D341Med (cell line): Measurements from ENCODE around the gene MGAT5.

Experiments
- DNase-seq: peaks from one replicate; pipeline ENCODE4 v3.0.0; 2012; ENCODE audit warnings: low spot score

MGAT5 gene

DNA sequence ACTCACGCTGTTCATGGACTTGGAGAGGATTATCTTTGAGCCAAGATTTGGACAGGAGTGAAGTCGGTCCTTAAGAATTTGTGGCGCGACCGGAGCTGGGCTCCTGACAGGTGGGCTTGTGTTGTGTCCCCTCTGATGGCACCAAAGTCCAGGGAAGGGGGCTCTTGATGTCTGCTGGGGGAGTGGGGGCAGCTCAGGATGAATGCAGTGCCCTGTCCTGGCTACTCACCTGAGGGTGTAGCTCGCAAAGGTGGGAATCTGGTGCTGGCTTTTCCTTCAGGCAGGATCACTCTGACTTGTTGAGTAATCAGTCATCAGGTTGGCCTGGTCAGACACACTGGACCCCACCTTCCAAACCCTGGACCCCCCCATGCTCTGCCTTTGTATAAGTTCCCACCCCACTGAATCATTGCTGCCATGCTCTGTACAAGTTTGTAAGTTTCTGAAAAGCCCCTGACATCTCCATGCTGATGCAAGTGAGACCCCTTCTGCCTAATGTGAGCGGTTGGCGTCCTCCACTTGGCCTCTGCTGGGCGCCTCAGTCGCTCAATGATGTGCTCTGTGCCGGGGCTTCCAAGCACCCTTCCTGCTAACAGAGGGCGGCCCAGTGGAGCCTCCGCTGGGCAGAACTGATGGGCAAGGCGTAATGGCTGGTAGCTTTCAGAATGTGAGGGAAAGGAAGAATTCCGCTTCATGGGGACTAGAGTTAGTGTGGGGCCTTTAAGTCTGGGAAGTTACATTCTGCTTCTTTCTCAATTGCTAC is 196.1 kb downstream of the MGAT5 start:
- no peak for DNase-seq

DNA sequence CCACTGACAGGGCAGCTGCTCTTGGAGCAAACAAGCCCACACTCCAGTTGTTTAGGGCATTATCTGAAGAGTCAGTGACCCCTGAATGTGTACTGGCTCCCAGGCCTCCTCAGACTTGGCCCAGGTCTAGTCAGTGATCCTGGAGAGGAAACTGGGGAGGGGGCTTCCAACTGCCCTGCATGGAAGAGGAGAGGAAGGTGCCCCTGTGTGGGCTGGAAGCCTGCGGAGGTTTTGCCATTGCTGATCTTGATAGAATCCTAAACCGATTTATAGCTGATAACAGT is 197.4 kb downstream of the MGAT5 start:
- no peak for DNase-seq

DNA sequence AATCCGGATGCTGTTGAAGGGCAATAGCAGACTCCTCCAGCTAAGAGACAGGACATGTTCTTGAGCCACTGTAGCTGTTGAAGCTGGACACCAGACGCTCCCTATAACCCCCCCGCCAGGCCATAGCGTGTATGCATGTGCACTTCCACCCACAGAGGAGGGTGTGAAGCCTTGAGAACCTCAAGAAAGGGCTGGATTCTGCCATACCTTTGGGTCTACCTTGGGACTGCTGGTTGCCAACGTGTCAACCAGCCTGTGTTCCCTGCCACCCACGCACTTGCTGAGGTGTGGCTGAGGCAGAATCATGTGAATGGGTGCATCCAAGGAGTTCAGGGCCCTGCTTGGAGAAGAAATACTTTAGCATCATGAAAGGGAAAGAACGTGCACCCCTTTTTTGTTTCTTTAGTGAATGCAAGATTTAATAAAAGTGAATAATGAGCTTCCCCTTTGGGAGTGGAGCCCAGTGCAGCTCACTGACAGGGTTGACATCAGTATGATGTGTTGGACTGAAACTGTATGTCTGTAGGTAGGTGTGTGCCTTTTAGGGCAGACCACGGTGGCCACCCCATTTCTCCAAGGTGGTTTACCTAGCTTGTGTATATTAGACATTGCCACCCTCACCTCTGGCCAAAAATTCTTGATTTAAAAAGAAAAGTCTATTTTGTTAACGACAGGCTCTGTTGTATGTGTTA is 198.3 kb downstream of the MGAT5 start:
- no peak for DNase-seq

DNA sequence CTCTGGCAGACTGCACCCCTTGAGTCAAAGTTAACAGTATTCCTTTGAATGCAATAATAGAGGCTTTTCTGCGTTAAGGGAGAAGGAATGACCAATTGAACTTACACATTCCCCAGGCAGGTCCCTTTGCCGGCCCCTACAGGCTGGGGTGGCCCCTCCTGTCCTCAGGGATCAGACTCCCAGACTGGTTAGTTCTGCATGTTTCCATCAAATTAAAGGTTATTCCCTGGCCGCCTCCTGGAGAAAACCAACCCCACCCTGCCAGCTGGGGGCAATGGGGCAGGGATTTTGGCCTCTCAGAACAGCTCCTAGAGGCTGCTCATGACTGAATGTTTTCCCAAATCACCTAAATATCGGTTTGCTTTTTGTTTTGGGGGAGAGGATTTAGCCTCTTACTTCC is 199.6 kb downstream of the MGAT5 start:
- no peak for DNase-seq

DNA sequence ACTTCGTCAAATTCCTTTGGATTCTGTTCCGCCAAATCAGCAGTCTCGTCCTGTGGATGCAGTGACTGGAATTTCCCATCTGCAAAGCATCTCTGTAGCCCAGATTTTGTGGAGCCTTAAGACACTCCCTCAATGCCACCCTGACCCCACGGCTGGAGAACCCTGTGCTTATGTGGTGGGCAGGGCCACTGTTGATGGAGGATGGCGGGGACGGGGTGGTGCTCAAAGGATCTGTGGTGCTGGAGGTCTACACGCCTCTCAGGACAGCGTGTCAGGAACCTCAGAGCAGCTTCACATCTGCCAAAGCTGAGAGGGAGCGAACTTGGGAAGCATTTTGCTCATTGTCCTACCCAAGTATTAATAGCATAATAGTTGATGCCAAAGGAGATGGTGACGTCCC is 200.1 kb downstream of the MGAT5 start:
- no peak for DNase-seq

DNA sequence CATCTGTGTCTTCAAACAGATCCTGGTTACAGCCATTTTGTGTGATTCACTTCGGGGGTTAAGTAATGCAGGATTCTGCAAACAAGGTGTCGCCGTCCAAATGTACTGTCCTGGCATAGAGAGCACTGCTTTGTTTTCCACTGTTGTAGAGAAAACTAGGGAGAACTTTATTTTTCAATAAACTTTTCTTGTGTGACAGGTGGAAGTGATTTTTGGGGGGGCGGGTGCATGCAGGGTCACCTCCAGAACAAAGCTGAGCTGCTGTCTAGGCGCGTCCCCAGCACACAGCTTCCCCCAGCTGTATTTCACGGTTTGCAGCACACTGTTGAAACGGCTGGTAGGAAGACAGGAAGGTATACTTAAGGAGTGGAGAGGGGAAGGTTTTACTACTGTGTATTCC is 200.6 kb downstream of the MGAT5 start:
- no peak for DNase-seq

DNA sequence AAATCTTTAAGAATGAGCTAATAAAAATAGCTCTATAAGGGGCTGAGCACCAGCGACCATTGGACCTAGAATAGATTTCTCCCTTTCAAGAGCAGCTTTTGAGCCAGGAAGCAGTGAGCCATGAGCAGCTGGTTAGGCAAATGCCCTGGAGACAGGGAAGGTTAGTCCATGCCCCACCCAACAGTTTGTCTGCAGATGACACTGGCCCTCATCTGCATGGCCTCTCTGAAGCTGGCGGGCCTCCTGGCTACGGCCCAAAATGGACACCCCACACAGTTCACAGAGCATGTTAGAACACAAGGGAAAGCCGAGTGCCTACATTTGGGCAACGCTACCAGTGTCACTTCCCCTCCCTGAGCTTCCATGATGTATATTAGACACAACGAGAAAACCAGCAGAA is 201.1 kb downstream of the MGAT5 start:
- no peak for DNase-seq

DNA sequence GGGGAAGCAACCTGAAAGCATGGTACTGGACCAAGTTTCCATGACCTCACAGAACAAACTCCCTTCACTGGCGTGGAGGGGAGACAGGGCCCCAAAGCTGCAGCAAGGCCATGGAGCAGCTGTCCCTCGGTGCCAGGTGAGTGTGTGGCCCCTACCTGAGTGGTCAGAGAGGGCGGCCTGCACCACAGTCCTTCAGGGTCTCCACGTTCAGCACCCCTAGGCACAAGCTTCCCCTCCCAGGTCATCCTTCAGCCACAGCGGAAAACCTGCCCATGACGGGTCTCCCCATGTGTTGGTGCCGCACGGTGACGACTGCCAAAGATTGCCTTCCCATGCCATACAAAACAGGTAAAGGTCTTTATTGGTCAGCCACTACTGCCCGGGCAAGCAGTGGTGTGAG is 201.6 kb downstream of the MGAT5 start:
- no peak for DNase-seq

DNA sequence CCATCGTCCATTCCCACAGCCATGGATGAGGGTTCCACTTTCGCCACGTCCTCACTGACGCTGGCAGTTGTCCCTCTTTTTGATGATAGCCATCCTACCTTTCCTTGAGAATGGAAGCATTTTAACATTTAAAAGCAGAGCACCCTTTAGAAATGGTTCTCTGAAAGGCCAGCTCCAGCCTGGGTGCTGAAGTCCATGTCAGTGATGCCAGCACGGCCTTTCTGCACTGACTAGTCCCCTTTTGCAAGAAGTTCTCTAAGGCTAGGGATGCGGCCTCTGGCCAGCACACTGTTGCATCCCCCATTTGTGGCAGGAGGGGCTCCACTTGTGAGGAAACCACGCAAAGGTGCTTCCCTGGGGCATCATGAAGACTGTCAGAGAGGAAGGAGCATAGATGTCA is 203.5 kb downstream of the MGAT5 start:
- DNase-seq, result no peak

DNA sequence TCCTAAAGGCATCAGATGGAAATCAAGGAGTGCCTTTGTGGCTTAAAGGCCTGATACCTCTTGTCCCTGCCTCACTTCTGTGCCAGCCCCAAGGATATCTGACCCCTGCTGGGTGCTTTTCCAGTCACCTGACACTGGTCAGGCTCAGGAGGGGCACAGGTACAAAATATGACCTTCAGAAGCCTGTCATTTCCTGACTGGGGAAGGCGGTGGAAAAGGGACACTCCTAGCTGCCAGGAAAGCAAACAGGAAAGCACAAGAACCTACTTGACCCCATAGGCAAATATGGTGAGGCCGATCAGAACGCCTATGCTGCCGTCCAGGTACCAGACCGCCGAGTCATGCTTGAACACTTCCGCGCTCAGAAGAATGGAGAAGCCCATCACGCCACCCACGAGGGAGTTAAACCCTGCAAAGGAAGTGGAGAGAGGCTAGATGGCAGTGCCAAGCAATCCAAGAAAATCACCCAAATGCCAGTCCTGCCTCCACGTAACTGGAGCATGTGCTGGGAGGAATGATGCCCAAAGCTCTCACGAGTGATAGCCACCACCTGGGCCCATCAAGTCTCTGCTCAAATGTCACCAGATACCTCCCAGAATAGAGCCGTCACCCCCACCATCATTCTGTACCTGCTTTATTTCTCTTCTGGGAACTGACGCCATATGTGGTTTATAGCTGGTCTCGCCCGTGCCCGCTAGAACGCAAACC is 204.0 kb downstream of the MGAT5 start:
- DNase-seq, result no peak

DNA sequence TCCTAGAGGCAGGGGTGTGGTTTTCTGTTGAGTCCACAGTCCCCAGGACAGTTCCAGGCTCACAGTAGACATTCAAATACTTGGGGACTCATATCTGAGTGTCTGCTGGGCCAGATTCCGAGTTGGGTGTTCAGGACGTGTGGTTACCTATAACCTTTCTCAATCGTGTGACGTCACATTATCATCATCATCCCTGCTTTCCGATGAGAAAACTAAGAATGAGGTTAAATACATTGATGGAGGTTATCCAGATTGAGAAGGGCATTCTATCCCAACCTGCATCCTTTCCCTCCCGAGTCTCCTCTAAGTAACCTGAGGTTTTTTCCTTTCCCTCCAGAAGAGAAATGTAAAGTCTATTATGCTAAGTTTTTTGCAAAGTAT is 204.6 kb downstream of the MGAT5 start:
- DNase-seq, result no peak

DNA sequence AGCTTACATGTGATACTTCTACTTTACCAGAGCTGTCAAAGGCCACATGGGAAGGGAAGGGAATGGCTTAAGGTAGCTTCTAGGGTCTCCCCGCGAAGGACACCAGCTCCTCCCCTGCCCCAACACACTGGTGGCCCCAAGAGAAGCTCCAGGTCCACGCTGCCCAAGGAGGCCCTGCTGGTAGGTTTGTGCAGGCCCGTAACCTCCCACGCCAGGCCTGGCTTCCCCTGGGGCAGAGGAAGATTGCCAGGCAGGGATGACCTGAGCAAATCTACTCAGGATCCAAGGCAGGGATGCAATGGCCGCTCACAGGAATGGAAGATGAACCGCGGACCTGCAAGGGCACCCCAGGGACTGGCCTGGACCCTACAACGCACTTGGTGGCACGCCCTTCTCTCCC is 205.1 kb downstream of the MGAT5 start:
- DNase-seq, result no peak

DNA sequence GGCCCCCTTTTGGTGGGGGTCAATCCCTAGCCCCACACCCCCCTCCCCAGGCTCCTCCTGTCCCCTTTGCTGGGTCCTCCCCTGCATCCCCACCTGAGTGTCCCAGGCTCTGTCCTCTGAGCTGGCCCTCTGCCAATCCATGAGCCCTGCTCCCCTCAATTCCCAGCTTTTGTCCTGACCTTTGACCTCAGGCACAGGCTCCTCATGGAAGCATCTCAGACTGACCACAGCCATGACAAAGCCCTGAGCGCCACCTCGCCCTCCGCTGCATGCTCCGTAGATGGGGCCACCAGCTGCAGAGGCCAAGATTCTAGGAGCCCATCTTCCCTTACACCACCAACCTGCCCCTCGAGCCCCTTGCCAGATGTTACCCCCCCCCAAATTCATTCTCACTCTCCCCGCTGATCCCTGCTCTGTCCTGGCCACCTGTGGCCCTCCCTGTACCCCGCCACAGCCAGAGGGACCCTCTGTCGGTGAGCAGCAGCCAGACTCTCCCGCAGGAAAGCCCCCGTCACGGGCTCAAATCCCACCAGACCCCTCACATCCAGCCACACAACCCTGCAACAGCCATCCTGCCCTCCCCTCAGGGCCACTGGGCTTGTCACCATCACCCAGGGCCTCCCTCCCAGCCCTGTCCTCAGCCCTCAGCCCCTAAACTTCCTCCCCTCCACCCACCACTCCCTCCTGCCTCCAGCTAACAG is 206.0 kb downstream of the MGAT5 start:
- no peak for DNase-seq

DNA sequence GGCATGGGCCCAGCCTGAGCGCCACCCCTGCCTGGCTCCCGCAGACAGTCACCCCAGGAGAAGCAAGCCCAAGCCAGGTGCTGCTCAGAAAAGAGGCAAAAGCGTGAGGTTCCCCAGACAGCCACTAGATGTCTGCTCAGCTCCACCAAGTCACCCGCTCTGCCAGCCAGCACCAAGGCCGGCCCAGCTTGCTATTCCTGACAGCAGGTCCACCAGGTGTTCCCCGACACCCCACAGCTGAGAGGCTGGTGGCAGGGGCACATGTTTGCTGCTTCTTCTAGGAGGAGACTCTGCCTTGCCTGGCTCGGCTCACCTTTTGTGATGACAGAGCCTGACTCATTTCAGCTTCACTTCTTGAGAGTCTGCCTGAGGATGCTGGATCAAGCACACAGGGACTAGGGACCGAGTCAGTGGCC is 206.7 kb downstream of the MGAT5 start:
- peak; percentile 84 for DNase-seq

DNA sequence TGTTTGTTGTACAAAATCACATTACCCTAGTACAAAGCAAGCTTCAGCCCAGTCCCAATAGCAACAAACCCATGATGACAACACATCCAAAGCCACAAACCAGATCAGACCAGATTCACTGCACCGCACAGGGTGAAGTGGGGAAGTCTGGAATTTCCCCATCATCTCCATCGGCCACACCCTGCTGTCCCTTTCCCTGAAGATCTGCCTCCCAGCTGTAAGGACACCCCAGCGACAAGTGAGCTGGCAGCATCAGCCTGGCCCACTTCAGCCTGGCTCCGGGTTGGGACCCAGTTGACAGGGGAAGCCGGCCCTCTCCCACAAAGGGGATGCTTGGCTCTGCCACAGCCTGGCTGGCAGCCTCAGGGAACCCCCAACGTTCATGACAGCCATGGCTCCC is 207.6 kb downstream of the MGAT5 start:
- DNase-seq, result no peak

DNA sequence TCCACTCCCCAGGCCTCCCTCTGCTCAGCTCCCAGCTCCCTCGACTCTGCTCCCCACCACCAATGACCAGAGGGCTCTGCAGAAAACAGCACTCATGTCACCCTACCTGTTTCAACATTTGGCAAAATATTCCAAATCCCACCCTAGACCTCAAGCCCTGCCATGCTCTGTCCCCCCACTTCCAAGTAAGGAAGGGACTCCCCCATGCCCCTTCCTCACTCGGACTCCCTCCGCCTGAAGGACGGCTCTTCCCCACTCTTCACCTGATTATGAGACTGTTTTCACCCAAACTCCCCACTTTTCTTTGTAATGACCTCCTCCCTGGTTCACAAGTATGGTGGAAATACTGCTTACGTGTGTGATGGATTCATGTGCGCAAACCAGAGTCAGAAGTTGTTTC is 208.4 kb downstream of the MGAT5 start:
- DNase-seq, result no peak

DNA sequence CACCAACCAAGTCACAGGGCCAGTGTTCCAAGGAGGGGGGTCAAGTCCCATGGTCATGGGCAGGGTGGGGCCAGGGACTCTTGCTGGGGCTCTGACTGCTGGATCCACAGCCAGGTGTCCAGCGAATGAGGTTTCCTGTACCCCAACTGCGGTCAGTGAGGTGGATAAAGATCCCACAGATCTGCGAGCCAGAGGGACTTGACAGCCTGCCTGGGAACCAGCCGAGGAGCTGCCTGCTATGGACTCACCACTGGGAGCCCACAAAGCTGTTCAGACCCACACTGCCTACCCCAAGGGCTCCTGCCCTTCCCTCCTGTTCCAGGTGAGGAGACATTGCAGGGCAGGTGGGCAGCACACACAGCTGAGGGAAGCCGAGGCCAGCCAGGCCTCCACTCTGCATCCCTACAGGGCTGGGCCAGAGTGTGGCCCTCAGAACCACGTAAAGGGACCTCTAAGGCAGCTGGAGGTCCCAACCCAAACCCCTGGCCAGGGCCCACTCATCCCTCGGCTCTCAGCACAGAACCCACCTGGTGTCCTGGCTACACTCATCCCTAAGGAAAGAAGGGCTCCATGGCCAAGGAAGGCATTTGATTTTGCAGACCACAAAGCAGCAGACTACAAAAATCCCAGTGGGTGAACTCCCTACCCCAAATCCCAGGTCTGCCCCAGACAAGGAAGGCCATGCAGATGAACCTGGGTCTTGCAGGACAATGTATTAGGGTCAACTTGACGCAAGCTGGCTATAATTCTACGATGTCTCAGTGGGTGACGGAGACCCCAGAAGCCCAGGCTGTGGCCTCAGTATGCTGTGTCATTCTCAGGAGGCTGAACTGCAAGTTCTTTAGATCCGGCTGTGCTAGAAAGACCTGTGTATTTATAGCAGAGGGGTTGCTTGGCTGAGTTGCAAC is 209.2 kb downstream of the MGAT5 start:
- no peak for DNase-seq

DNA sequence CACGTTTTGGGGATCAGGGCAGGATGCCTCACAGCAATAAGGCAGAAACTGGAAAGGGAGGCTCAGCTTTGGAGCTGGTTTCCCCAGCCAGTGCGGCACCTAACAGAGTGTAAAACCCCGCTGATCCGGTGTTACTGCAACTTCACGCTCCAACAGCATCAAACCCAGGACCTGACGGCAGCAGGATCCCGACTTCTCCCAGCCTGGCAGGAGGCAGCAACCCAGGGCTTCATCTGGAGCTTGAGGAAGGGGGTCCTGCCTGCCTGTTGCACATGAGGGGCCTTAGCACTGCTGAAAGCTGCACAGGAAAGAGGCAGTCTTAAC is 209.8 kb downstream of the MGAT5 start:
- no peak for DNase-seq

DNA sequence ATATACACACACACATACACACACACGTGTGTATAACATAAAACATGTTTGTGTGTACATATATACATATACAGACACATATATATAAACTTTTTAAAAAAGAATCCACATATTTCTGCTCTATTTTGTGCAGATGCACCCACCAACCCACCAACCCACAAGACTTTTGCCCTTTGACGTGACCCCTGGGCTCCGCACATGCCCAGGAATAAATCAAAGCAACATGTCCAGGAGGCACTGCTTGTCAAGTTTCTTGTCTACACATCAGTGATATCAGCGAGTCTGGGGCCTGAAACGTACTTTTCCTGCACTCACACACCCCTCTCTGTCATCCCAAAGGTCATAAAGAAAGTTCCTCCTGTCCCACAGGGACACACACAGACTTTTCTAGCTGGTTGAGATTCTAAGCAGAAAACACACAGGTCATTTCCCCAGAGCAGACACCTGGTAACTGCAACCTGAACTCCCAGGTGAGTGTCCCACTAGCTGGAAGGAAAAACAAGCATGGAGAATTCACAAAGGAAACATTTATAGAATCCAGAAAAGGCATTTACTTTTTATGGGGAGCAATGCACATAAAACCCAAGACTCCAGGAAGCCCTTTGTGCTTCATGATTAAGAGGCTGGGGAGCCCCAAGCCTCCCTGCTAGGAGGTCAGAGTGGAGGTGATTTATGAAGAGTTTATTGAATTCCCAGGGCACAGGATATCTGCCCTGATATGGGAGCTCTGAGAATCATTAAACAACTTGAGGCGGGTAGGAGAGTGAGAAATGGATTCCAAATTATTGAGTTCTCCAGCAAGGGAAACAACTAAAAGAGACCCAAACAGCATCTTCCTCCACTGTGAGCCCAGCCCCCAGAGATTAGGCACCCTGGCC is 211.6 kb downstream of the MGAT5 start:
- peak; percentile 1 for DNase-seq

DNA sequence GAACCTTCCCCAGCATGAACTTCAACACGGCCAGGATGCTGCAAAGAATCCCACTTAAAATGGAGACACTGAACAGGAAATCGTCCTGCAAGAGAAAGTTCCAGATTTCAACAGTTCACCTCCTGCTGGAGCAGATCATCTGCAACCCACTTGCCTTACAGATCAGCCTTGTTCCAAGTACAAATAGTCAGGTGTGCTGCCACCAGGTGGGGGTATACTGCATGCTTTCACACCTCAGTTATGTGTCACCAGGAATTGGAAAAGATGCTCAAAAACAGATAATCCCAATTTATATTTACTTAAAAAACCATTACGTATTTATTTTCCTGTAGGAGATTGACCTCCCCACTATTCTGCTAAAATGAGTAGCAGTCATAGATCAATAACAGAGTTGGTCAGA is 212.3 kb downstream of the MGAT5 start:
- DNase-seq, result peak; percentile 56

DNA sequence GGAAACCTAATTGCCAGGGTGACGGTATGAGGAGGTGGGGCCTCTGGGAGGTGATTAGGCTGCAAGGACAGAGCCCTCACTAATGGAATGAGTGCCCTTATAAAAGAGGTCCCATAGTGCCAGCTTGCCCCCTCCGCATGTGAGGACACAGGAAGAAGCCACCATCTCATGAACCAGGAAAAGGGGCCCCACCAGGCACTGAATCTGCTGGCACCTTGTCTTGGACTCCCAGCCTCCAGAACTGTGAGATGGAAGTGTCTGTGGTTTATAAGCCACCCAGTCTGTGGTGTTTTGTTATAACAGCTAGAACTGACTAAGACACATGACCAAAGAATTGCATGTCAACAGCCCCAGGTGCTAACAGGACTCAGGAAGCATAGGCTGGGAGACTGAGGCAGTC is 214.3 kb downstream of the MGAT5 start:
- no peak for DNase-seq
